Measurements from ENCODE around the gene UNC5B.

- TF ChIP-seq POLR2A (IDR thresholded peaks at IDR 0.05): no peak
- peak in 4 of 12 donors; percentile 11 to 25 (median 19) for TF ChIP-seq CTCF (IDR thresholded peaks at IDR 0.05)
Observed at GRCh38 chr10:71187600-71187999, 24.8 kb upstream of the UNC5B start.
